H1 (cell line): Measurements from ENCODE around the gene GGN. TPM values are rescaled to one million over a fixed set of nuclear protein-coding genes. Genes with fewer than 3 reads are reported as not detected.

Experiments used
- CTCF ChIA-PET: fragments of 300-600 bp; sonication (Branson Sonifier 250); formaldehyde crosslinking; loops from one replicate; lab custom pipeline; 2021; ENCODE audit not compliant: partially characterized antibody; lab: Charles Lee
- POLR2A ChIA-PET: fragments of 300-600 bp; sonication (Branson Sonifier 250); formaldehyde crosslinking; loops from one replicate; lab custom pipeline; 2021; ENCODE audit warnings: inconsistent platforms; ENCODE audit not compliant: partially characterized antibody; lab: Charles Lee
- DNase-seq, 2 experiments: peaks; one replicate each; pipeline versions ENCODE4 v3.0.0 to v3.0.0-alpha.2; 2010 to 2022; ENCODE audit warnings: low spot score in 2 of 2, low read depth in 1 of 2, mixed read lengths in 1 of 2
- FAIRE-seq: peaks from 2 replicates; lab custom pipeline; 2011; peaks lifted over from hg19 to GRCh38; lab: Jason Lieb, UNC
- H2AFZ ChIP-seq: 2 replicates; pipeline ENCODE4 v1.8.1; 2012; ENCODE audit warnings: low read length, inconsistent platforms
- H2AK5ac ChIP-seq: 2 replicates; pipeline ENCODE4 v1.6.1; 2013; ENCODE audit warnings: low read depth, low read length
- H2BK120ac ChIP-seq: replicated peaks from 2 replicates; pipeline ENCODE3; 2013; ENCODE audit warnings: low read depth, low read length, inconsistent platforms
- H2BK12ac ChIP-seq: 2 replicates; pipeline ENCODE4 v1.6.1; 2013; ENCODE audit warnings: low read depth, low read length
- H2BK15ac ChIP-seq: 2 replicates; pipeline ENCODE4 v1.6.1; 2013; ENCODE audit warnings: low read length
- H2BK20ac ChIP-seq: 2 replicates; pipeline ENCODE4 v1.6.1; 2013; ENCODE audit warnings: low read length
- H2BK5ac ChIP-seq: 2 replicates; pipeline ENCODE4 v1.6.1; 2013; ENCODE audit warnings: low read depth, low read length
- H3K14ac ChIP-seq: 2 replicates; pipeline ENCODE4 v1.6.1; 2013; ENCODE audit warnings: inconsistent platforms; ENCODE audit not compliant: insufficient read length
- H3K18ac ChIP-seq: 2 replicates; pipeline ENCODE4 v1.6.1; 2013; ENCODE audit warnings: low read length; ENCODE audit errors: extremely low read depth
- H3K23ac ChIP-seq: 2 replicates; pipeline ENCODE4 v1.6.1; 2013; ENCODE audit warnings: inconsistent platforms; ENCODE audit not compliant: insufficient read length
- H3K23me2 ChIP-seq: 2 replicates; pipeline ENCODE4 v1.6.1; 2013; ENCODE audit warnings: low read depth, low read length
- H3K27ac ChIP-seq: 2 replicates; pipeline ENCODE4 v1.6.1; 2011; ENCODE audit warnings: low read depth, low read length, inconsistent platforms
- H3K27me3 ChIP-seq, 4 experiments: replicated peaks in 1 of 4; 1 replicate in 1 of 4; 2 replicates in 3 of 4; pipeline versions ENCODE4 v1.6.1 to v1.8.1; 2011 to 2013; ENCODE audit warnings: low read length in 3 of 4, mild to moderate bottlenecking in 3 of 4, inconsistent platforms in 2 of 4, mixed read lengths in 2 of 4, moderate library complexity in 1 of 4; ENCODE audit not compliant: control insufficient read depth in 3 of 4, insufficient read depth in 3 of 4; ENCODE audit errors: extremely low read depth in 1 of 4
- H3K36me3 ChIP-seq, 4 experiments: 2 replicates each; pipeline versions ENCODE4 v1.6.1 to v1.8.1; 2011 to 2013; ENCODE audit warnings: mild to moderate bottlenecking in 4 of 4, low read length in 3 of 4, moderate library complexity in 2 of 4, control low read depth in 1 of 4, inconsistent platforms in 1 of 4; ENCODE audit not compliant: insufficient read depth in 4 of 4, control insufficient read depth in 2 of 4
- H3K4ac ChIP-seq: replicated peaks from 2 replicates; pipeline ENCODE3; 2013; ENCODE audit warnings: low read length, low read depth, mixed read lengths, inconsistent platforms; ENCODE audit not compliant: insufficient read length
- H3K4me1 ChIP-seq, 4 experiments: replicated peaks in 1 of 4; 1 replicate in 1 of 4; 2 replicates in 3 of 4; pipeline versions ENCODE4 v1.6.1 to v1.8.1; 2011 to 2013; ENCODE audit warnings: low read length in 3 of 4, inconsistent platforms in 2 of 4, mixed read lengths in 1 of 4; ENCODE audit not compliant: insufficient read depth in 4 of 4, control insufficient read depth in 3 of 4
- H3K4me2 ChIP-seq, 2 experiments: 2 replicates each; pipeline versions ENCODE4 v1.6.1 to v1.8.1; 2011 to 2013; ENCODE audit warnings: low read depth in 2 of 2, low read length in 2 of 2, control low read depth in 1 of 2, inconsistent platforms in 1 of 2, mild to moderate bottlenecking in 1 of 2; ENCODE audit not compliant: insufficient read depth in 1 of 2
- H3K4me3 ChIP-seq, 4 experiments: fragments of 200-600, 300-600 bp in 1 of 4; sonication (generic), shearing (Covaris generic), sonication (Bioruptor Twin) in 1 of 4; 2 replicates each; pipeline versions ENCODE4 v1.5.1 to v1.8.1; 2011 to 2016; ENCODE audit warnings: low read length in 4 of 4, low read depth in 3 of 4, control low read depth in 2 of 4, inconsistent platforms in 2 of 4, mild to moderate bottlenecking in 2 of 4, mixed read lengths in 1 of 4, moderate library complexity in 1 of 4; ENCODE audit not compliant: insufficient read depth in 2 of 4; ENCODE audit errors: extremely low read depth in 1 of 4
- H3K56ac ChIP-seq: replicated peaks from 2 replicates; pipeline ENCODE3; 2013; ENCODE audit warnings: low read depth, mild to moderate bottlenecking, mixed read lengths, low read length, inconsistent platforms; ENCODE audit not compliant: insufficient read length
- H3K79me1 ChIP-seq: 2 replicates; pipeline ENCODE4 v1.6.1; 2013; ENCODE audit warnings: low read depth, low read length, control low read depth
- H3K79me2 ChIP-seq, 2 experiments: 2 replicates each; pipeline versions ENCODE4 v1.6.1 to v1.8.1; 2012 to 2013; ENCODE audit warnings: low read length in 2 of 2, mild to moderate bottlenecking in 2 of 2, inconsistent platforms in 1 of 2; ENCODE audit not compliant: insufficient read depth in 2 of 2, control insufficient read depth in 1 of 2
- H3K9ac ChIP-seq, 4 experiments: replicated peaks in 1 of 4; 1 replicate in 1 of 4; 2 replicates in 3 of 4; pipeline versions ENCODE4 v1.6.1 to v1.8.1; 2011 to 2013; ENCODE audit warnings: low read depth in 3 of 4, low read length in 3 of 4, control low read depth in 2 of 4, mild to moderate bottlenecking in 2 of 4, moderate library complexity in 2 of 4, inconsistent platforms in 1 of 4; ENCODE audit errors: extremely low read depth in 1 of 4
- H3K9me3 ChIP-seq, 2 experiments: 2 replicates each; pipeline versions ENCODE4 v1.6.1 to v1.8.1; 2012 to 2013; ENCODE audit warnings: mild to moderate bottlenecking in 2 of 2, moderate library complexity in 2 of 2, control low read depth in 1 of 2, inconsistent platforms in 1 of 2, low read depth in 1 of 2, low read length in 1 of 2, mixed read lengths in 1 of 2; ENCODE audit not compliant: insufficient read depth in 2 of 2
- H4K20me1 ChIP-seq, 2 experiments: replicated peaks in 1 of 2; 2 replicates each; pipeline versions ENCODE3 to v1.8.1; 2011 to 2013; ENCODE audit warnings: inconsistent platforms in 2 of 2, low read length in 2 of 2, mild to moderate bottlenecking in 1 of 2; ENCODE audit not compliant: insufficient read depth in 2 of 2, control insufficient read depth in 1 of 2
- H4K5ac ChIP-seq: 2 replicates; pipeline ENCODE4 v1.6.1; 2013; ENCODE audit warnings: low read length, low read depth, mixed read lengths, inconsistent platforms; ENCODE audit not compliant: insufficient read length
- H4K8ac ChIP-seq: 2 replicates; pipeline ENCODE4 v1.8.0; 2013; ENCODE audit warnings: mild to moderate bottlenecking, moderate library complexity, low read length, inconsistent platforms; ENCODE audit not compliant: insufficient read depth; ENCODE audit errors: extremely low read depth
- H4K91ac ChIP-seq: replicated peaks from 2 replicates; pipeline ENCODE3; 2013; ENCODE audit warnings: low read length, mixed read lengths, inconsistent platforms; ENCODE audit not compliant: insufficient read length
- CHD1 ChIP-seq: IDR thresholded peaks from 2 replicates; pipeline ENCODE4 v1.6.1; 2012; ENCODE audit warnings: low read depth, low read length, improper control_type of control experiment
- MAFK ChIP-seq: IDR thresholded peaks from 2 replicates; pipeline ENCODE4 v1.6.1; 2012; ENCODE audit warnings: low read depth, mild to moderate bottlenecking, improper control_type of control experiment, low read length
- NRF1 ChIP-seq: IDR thresholded peaks from 2 replicates; pipeline ENCODE4 v1.6.1; 2011; ENCODE audit warnings: mild to moderate bottlenecking, low read depth, low read length, improper control_type of control experiment
- SIRT6 ChIP-seq: IDR thresholded peaks from one replicate; pipeline ENCODE4 v1.7.1; 2012; ENCODE audit warnings: low read length, inconsistent platforms
- SP1 ChIP-seq: IDR thresholded peaks from 2 replicates; pipeline ENCODE4 v1.6.1; 2011; ENCODE audit warnings: low read depth, low read length
- TBP ChIP-seq: IDR thresholded peaks from 2 replicates; pipeline ENCODE4 v1.6.1; 2011; ENCODE audit warnings: low read depth, low read length, improper control_type of control experiment
- WGBS, 2 experiments: shearing (Covaris generic) in 1 of 2; methylation state at CpG; one replicate each; pipeline versions ENCODE4 v1.1.6 to v1.1.7; 2013 to 2015; ENCODE audit warnings: low lambda C conversion rate in 2 of 2, mixed read lengths in 2 of 2, inconsistent platforms in 1 of 2, low coverage in 1 of 2, missing lambda C conversion rate in 1 of 2; ENCODE audit not compliant: insufficient replicate concordance in 2 of 2, insufficient coverage in 1 of 2, insufficient read length in 1 of 2; ENCODE audit errors: extremely low coverage in 1 of 2, missing lambda C conversion rate in 1 of 2; 5-methylcytosine and 5-hydroxymethylcytosine counted together
- polyA plus RNA-seq, 7 experiments: library from polyadenylated mRNA; depleted of rRNA in 3 of 7; stranded (reverse) in 5 of 7; unstranded in 2 of 7; fragments of >200 nt in 5 of 7; fragments of 200-250 nt in 2 of 7; gene quantifications; 1 replicate in 5 of 7; 2 replicates in 1 of 7; 4 replicates in 1 of 7; pipeline versions ENCODE4 v1.2.1 to v1.2.3, GENCODE V29; 2011 to 2013; ENCODE audit warnings: missing spikeins in 2 of 7, mixed read lengths in 2 of 7
- total RNA-seq: library from RNA; stranded (reverse); fragmentation: NEBNext Ultra II Directional; extraction: Animal tissue kit (Norgen Biotek cat#: 25700); gene quantifications from 2 replicates; pipeline ENCODE4 v1.2.1, GENCODE V29; 2021
- TF ChIP-seq, protein P1 (sequence below): IDR thresholded peaks from 2 replicates; pipeline ENCODE4 v1.6.1; 2012; ENCODE audit warnings: inconsistent platforms
- TF ChIP-seq, protein P2 (sequence below), 3 experiments: IDR thresholded peaks; 1 replicate in 2 of 3; 2 replicates in 1 of 3; pipeline versions ENCODE4 v1.5.1 to v1.6.1; 2011; ENCODE audit warnings: low read length in 3 of 3, mild to moderate bottlenecking in 3 of 3, inconsistent platforms in 2 of 3, low read depth in 1 of 3, moderate library complexity in 1 of 3; ENCODE audit not compliant: insufficient read depth in 1 of 3; ENCODE audit errors: control extremely low read depth in 1 of 3

The GGN gene
- total and polyA plus RNA-seq, 2 of the 8 experiments (the other 6 are each of a cell fraction or from before 2014, with no cell fraction given), result 0.47 to 1.2 TPM

DNA sequence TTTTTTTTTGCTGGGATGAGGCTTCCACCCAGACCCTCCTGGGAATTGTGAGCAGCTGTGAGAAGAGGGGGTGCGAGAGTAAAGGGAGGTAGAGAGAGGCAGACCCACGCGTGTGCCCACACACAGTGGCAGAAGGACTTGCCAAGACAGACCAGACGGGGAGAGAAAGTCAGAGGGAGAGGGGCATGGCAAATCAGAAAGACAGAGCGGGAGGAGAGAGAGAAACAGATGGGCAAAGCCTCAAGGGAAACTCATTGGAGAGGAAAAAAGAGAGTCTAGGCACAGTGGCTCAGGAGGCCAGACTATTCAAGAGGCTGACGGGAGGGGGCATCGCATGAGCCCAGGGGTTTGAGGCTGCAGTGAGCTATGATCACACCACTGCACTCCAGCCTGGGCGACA, 35.2 kb downstream of the GGN start:
- Histone ChIP-seq H4K91ac (no peak overlapping the region), H3K18ac (no peak overlapping the region), H4K20me1 (no peaks in the 10 kb centered on the region), H3K4me2 (no peak overlapping the region), H3K4me3 (no peak overlapping the region), H2AK5ac (no peak overlapping the region), H3K9ac (no peak overlapping the region), H3K23ac (no peak overlapping the region), H3K27ac (no peak overlapping the region), H3K14ac (no peak overlapping the region), H3K56ac (no peak overlapping the region), H2BK20ac (no peak overlapping the region), H4K5ac (no peak overlapping the region), H2BK15ac (no peak overlapping the region), H3K4ac (no peak overlapping the region), H3K27me3 (no peaks in the 10 kb centered on the region; a peak in 1 of 7 replicates), H3K79me2 (no peaks in the 10 kb centered on the region), H3K79me1 (no peaks in the 10 kb centered on the region), H2BK5ac (no peak overlapping the region), H3K36me3 (no peaks in the 10 kb centered on the region), H2BK12ac (peak overlapping the region; percentile 39; the same call in 1 of the 2 replicates), H2AFZ (no peak overlapping the region), H2BK120ac (no peak overlapping the region), H3K4me1 (no peaks in the 10 kb centered on the region), H3K9me3 (no peaks in the 10 kb centered on the region), H4K8ac (no peak overlapping the region), H3K23me2 (no peaks in the 10 kb centered on the region)
- DNase-seq (no peak), FAIRE-seq (no peak)
- no peak for TF ChIP-seq MAFK
- no peak for TF ChIP-seq CHD1
- TF ChIP-seq, protein P1, sequence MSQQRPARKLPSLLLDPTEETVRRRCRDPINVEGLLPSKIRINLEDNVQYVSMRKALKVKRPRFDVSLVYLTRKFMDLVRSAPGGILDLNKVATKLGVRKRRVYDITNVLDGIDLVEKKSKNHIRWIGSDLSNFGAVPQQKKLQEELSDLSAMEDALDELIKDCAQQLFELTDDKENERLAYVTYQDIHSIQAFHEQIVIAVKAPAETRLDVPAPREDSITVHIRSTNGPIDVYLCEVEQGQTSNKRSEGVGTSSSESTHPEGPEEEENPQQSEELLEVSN, result no peak
- TF ChIP-seq SIRT6, result no peak
- no peak for TF ChIP-seq TBP
- no peak for TF ChIP-seq SP1
- TF ChIP-seq, protein P2, sequence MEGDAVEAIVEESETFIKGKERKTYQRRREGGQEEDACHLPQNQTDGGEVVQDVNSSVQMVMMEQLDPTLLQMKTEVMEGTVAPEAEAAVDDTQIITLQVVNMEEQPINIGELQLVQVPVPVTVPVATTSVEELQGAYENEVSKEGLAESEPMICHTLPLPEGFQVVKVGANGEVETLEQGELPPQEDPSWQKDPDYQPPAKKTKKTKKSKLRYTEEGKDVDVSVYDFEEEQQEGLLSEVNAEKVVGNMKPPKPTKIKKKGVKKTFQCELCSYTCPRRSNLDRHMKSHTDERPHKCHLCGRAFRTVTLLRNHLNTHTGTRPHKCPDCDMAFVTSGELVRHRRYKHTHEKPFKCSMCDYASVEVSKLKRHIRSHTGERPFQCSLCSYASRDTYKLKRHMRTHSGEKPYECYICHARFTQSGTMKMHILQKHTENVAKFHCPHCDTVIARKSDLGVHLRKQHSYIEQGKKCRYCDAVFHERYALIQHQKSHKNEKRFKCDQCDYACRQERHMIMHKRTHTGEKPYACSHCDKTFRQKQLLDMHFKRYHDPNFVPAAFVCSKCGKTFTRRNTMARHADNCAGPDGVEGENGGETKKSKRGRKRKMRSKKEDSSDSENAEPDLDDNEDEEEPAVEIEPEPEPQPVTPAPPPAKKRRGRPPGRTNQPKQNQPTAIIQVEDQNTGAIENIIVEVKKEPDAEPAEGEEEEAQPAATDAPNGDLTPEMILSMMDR (IDR thresholded peaks at IDR 0.05; ENCODE audit: control extremely low read depth in 1 of 3, insufficient read depth in 1 of 3, low read depth in 1 of 3, low read length in 3 of 3), result no peak
- TF ChIP-seq NRF1, result no peak
- ChIA-PET CTCF (interaction anchor here (0.9 to 3.8 kb wide), 4 partner anchors 8 to 99 kb away, joined by 3 to 15 read pairs (median 10); no protein-coding TSS in a partner anchor), POLR2A (interaction anchor here (0.9 to 1.5 kb wide), 3 partner anchors 8 to 13 kb away, joined by 3 to 4 read pairs (median 4); no protein-coding TSS in a partner anchor)
- 96% methylated on average over 6 of the region's 8 CpGs; no CpG with 5 or more reads in 1 of the 2 experiments for WGBS, 2 experiments
